Activated CD4-positive, CD25-positive, alpha-beta regulatory T cell treated with anti-CD3 and anti-CD28 coated beads, Interleukin-2, amount 50 U/mL, for 72 hours (primary cell): Measurements from ENCODE around the gene ZFP14.
"Not testable (repeated sequence)": the region's sequence is repeated elsewhere in the genome, so short reads cannot be mapped to it uniquely, and the experiment has no call there.

Experiments used
- DNase-seq: peaks from one replicate; pipeline ENCODE4 v3.0.0; 2021

ZFP14 gene

DNA sequence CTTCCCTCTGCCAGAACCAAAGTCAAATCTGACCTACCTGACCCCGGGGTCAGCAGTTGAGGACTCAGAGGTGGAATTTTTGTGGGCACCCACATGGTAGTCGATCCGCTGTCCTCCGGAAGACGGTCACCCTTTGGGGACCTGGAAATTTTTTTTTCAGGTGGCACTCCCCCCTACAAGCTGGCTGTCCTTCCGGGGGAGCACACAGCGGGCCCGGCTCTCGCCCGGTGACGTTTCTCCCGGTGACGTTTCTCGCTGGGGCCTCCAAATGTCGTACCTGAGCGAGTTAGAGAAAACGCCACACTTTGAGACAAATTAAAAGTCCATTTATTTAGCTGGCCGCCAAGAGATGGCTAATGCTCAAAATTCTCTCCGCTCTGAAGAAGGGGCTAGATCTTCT lies 48.8 kb downstream of the ZFP14 start:
- no peak for DNase-seq

DNA sequence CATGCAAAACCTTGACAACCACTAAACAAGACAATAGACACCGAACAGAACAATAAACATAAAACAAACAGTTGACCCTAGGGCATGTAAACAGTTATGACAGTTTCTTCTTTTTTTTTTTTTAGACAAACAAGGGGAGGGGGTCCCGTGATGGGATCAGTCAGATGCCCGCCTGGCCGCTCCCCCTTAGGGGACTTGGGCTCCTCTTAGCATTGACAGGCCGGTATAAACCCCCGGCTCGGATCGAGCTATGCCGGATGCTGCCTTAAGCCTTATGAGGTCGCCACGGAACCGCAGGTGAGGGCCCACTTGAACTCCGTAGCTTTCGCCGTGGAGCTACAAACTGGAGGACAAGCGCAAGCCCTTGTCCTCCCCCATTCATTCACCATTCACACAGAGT lies 49.5 kb downstream of the ZFP14 start:
- DNase-seq: not testable (repeated sequence)

DNA sequence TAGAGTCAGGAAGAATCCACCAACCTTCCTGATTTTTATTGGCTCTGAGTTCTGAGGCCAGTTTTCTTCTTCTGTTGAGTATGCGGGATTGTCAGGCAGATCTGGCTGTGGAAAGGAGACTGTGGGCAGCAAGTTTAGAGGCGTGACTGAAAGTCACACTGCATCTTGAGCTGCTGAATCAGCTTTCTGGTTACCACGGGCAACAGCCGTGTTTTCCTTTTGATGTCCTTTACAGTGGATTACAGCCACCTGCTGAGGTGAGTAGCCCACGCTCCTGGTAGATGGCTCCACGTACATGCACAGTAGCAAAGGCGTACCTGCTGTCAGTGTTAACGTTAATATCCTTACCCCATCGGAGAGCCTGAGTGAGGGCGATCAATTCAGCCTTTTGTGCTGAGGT lies 52.4 kb downstream of the ZFP14 start:
- DNase-seq: not testable (repeated sequence)

DNA sequence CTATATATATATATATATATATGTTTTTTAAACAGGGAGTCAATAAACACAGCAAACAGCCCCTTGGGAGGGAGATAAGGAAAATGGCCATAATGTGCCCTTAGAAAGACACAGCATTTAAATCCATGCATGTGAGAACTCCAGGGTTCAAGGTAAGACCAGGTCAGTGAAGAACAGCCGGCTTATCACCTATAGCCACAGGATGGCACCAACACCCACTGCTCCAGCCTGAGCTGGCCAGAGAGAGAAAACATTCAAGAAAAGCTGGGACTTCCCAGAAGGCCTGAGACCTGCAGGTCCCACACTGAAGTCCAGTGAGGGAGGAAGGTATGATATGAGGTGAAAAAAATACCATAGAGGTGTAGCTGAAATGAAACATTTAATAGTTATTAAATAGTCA lies 63.8 kb downstream of the ZFP14 start:
- not testable (repeated sequence) for DNase-seq

DNA sequence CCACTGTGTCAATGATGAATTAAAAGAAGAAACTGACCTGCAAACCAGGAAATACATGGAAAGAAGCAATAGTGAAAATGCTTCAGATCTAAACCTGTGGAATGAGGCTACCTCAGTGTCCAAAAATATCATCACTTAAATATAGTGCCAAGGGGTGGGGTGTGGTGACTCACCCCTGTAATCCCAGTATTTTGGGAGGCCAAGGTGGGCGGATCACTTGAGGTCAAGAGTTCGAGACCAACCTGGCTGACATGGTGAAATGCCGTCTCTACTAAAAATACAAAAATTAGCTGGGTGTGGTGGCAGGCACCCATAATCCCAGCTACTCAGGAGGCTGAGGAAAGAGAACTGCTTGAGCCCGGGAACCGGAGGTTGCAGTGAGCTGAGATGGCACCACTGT lies 64.9 kb downstream of the ZFP14 start:
- not testable (repeated sequence) for DNase-seq

DNA sequence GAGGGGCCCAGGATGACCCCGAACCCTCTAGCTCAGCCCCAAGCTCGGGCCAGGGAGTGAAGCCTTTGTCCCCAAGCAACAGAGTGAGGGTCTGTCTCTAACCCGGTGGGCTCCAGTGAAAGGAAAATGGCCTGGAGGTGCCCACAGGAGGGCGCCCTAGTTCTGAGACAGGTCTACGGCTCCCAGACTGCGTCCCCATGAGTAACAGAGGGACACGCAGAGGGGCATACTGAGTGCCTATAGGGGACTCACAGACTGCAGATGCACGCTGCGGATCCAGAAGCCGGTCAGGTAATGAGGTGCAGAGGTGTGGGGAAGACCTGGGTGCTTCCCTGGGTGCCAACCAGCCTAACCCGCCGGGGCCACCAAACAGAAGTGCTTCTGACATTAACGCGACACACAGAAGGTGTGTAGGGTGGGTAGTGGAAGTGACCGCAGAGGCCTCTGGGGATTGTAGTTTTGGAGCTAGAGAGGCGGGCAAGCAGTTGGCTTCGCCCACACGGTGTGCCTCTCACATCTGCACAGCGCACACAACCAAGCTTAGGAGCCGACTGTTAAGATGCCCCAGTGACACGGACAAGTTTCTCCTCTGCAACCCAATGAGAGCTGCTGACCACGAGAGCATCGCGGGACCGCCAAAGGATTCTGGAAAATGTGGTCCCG lies 67.8 kb downstream of the ZFP14 start:
- not testable (repeated sequence) for DNase-seq

DNA sequence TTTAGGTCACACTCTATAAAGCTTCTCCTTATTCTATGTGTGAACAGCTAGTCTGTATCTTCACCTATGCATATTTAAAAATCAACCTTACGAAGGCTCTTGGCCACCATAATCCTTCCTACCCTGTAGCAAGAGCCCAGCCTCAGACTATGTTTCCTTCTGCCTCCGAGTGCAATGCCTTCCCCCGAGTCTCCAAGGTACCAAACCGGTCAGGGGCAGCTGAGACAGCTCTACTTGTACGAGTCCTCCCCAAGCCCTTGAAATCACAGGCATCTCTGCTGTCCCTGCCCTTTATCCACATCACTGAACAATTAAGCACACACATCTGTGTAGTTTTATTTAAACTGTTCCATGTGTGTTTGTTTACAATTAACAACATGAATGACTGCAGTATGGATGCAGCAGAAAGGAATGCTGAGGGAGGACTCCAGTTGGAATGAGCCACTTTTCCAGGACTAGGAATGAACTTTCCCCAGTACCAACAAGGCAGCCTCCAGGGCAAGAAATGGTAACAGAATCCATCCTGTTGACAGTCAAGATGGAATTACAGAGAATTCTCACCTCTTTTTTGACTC lies 68.5 kb downstream of the ZFP14 start:
- DNase-seq: not testable (repeated sequence)

DNA sequence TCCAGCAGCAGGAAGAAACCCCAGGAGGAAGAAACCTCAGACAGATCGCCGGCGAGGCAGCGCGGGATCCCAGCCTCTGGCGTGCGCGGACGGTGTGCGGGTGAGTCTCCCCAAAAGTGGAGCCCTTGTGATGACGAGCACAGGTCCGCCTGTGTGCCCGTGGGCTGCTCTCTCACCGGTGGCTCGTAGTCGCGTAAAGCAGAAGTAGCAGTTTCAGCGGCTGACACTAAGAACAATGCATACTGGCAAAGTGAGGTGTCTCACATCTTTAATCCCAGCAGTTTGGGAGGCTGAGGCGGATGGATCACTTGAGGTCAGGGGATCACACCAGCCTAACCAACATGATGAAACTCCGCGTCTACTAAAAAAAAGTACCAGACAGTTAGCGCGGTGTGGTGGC lies 69.2 kb downstream of the ZFP14 start:
- DNase-seq: not testable (repeated sequence)

DNA sequence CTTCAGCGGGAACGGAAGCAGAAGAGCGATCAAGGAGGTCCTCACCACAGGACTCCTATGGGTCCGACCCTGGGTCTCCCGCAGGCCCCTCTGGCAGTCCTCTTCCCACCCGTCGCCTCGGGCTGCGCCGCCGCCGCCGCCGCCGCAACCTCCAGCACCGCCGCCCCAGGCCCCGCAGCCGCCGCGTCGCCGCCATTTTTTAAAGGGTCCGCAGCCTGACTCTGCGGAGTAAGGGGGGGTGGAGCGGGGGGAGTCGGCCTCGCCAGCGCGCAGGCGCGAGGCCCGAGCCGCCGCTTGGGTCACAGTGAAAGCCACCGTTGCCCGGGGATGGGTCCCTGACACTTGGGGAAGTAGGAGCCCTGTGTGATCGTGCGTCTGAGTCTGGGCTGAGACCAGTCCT lies 69.7 kb downstream of the ZFP14 start:
- DNase-seq: peak; percentile 30

DNA sequence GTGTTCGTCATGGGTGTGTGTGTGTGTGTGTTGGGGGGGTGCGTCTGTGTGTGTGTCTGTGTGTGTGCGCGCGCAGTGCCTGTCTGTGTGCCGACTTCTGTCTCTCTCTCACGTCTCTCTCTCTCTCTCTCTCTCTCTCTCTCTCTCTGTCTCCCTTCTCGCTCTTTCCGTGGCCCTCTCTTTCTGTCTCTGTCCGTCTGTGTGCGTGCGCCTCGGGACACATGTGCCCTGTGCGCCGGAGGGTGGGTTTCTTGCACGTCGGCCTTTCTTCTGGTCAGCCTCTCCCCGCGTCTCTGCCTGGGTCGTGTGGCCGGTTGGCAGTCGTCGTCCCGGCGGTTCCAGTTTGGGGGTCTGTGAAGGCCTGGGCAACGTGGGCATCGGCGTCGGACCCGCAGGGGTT lies 86.7 kb downstream of the ZFP14 start:
- not testable (repeated sequence) for DNase-seq
